8988T (cell line): Measurements from ENCODE around the gene ISM1.

Experiments
- DNase-seq: peaks from one replicate; pipeline ENCODE4 v3.0.0; 2011

Gene ISM1

DNA sequence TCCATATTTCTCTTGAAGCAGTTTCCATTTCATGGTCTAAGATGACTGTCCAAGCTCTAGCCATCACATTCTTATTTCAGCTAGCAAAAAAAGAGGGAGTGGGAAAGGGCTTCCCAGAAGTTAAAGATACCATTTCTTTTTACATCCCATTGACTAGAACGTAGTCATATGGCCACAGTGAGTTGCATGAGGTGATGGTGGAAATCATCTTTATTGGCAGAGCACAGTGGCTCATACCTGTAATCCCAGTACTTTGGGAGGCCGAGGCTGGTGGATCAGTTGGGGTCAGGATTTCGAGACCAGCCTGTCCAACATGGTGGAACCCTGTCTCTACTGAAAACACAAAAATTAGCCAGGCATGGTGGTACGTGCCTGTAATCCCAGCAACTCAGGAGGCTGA is 99.6 kb downstream of the ISM1 start:
- no peak for DNase-seq

DNA sequence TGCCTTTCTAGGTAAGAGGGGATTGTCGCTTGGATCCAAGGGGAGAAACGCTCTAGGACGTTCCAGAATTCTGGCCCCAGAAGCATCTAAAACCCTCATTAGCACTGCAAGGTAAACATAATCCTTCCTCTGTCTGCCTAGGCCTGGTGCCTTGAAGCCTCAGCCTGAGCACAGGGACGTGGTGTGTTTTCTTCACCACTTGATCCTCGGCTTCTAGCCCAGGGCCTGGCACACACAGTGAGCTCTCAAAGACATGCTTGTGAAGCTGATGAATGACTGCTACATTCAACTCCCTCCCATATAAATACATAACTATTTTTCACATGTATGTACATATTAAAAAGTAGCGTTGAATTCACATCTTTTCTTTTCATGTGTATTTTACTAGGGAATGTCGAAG is 100.3 kb downstream of the ISM1 start:
- DNase-seq: no peak

DNA sequence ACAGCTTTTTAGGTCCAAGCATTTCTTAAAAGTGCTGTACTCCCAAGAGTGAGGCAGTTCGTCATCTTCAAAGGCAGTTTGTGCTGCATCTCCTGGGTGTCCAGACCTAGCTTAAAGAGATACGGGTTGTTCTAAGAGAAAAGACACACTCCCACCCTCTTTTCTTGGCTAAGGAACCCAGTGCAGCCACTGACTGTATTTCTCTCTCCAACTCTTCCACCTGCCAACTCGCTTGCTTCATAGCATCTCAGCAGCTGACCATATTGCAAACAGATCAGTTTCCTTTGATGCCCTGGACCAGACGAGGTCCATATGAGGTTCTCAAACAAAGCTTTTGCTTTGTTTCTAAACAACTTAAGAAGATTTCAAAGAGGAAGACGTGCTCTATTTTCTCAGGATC is 101.1 kb downstream of the ISM1 start:
- no peak for DNase-seq

DNA sequence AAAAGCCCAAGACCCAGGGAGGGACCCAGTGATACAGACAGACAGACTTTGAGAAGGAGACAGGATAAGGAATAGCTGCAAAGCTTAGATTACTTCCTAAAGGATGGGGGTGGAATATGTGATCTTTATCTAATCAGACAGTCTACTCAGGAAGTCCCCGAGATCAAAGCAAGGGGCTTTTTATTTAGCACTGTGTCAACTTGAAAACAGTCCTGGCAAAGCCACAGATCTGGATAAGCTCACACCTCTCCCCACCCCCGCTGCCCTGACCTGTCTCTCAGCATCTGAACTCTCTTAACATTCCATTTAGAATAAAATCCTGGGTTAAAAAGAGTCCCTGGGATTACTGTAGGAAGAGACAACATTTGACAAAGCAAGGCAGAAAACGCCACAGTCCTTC is 101.5 kb downstream of the ISM1 start:
- no peak for DNase-seq

DNA sequence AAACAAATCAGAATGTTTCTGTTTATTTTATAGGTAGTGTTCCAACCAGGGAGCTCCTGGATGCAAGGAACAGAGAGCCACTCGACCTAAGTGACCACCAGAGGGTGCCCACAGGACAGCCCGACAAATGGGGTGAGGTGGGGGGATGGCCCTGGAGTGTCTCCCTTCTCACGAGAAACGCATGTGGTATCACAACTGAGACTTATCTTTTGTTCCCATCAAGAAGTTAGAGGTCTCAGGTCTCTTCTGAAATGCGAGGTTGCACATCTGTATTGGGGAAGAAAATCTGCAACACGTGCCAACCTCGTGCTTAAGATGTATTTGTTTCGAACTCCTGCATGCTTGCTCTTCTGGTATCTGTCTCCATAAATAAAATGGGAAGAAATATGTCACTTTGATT is 104.0 kb downstream of the ISM1 start:
- no peak for DNase-seq

DNA sequence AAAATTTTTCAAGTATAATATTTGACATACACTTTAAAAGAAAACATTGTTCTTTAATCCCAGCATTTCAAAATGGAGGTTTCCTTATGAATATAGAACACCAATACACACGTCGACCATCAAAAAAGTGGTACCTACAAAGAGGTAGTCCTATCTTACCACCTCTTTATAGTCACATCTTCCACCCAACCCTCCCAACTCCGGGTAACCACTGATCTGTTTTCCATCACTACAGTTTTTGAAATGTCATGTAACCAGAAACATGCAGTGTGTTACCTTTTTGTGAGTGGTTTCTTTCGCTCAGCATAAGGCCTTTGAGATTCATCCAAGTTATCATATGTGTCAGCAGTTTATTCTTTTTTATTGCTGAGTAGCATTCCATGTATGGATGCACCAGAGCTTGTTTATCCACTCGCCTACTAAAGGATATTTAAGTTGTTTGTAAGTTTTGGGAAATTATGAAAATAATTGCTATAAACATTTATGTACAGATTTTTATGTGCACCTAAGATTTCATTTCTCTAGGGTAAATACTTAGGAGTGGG is 104.8 kb downstream of the ISM1 start:
- DNase-seq: no peak

DNA sequence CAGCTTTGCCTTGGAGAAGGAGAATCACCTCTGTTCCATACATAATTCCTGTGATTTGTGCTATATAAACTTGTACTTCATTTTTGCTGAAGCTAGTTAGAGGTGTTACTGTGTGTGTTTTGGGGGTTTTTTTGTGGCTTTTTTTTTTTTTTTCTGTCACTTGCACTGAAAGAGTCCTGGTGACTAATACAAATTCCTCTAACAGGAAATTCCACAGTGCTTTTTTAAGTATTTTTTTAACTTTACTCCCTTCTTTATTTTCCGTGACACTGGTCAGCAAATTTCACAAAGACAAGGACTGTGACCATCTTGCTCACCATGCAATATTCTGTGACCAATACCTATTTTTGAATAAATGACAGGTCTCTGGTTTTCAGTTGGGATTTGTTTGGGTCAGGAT is 110.5 kb downstream of the ISM1 start:
- DNase-seq: no peak

DNA sequence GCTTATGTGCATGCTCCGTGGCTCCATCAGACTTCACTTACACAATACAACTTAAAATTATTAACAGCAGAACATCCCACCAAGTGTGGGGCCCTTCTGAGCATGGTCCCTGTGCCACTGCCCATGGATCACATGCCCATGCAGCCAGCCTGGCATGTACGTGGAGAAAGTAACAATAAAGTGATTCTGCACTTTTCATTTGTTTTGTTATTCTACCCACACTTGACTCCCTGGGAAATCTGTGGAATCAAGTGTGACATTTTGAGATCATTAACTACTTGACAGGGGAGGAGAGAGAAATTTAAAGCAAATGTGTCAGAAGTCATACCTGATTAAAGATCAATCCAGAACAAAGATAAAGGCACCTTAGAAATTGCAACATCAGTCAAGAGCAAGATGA is 112.0 kb downstream of the ISM1 start:
- no peak for DNase-seq

DNA sequence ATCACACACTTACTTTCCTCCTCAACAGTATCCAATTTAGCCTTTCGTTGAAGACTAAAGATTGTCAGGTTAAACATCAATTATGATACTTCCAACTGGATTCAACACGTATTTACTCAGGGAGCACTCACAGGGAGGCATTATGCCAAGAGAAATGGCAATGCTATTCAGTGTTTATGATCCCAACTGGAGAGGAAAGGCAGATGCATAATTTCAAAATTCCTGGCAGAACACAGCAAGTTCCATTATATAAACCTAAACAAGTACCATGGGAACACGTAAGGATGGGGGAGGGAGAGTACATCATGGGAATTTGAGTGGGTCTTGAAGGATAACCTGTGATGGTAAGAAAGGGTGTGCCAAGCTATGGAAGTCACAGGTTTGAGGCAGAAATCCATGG is 112.7 kb downstream of the ISM1 start:
- DNase-seq: no peak

DNA sequence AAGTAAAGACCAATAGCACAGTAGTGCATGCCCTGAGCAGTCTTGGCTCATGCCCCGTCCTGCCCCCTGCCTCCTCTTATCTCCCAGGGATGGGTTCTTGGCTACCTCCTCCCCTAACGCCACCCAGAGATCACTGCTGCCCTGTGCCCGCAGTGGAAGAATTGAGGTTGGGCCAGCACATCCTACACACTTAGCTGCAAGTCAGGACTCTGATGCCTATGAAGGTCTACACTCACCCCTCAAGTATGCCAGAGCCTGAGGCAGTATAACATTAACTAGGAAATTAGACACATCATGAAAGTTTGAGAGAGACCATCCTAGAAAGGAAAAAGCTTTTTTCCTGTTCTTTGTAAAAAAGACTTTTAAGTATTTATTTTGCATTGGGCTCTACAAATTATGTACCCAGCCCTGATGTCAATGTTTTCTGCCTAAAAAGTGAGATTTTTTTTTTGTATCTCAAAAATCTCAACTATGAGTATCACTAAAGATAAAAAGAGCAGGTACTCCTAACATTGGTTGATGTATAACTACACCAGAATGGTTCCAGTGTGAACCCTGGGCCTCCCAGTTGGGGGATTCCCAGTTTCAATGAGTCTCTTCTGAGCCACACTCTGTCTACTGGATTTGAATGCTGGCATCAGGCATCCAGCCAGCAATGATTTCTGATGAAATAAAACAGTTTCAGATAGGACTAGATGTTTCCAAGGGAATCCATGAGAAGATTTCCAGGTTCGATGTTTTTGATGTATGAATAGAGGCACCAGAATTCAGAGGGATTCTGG is 115.4 kb downstream of the ISM1 start:
- no peak for DNase-seq

DNA sequence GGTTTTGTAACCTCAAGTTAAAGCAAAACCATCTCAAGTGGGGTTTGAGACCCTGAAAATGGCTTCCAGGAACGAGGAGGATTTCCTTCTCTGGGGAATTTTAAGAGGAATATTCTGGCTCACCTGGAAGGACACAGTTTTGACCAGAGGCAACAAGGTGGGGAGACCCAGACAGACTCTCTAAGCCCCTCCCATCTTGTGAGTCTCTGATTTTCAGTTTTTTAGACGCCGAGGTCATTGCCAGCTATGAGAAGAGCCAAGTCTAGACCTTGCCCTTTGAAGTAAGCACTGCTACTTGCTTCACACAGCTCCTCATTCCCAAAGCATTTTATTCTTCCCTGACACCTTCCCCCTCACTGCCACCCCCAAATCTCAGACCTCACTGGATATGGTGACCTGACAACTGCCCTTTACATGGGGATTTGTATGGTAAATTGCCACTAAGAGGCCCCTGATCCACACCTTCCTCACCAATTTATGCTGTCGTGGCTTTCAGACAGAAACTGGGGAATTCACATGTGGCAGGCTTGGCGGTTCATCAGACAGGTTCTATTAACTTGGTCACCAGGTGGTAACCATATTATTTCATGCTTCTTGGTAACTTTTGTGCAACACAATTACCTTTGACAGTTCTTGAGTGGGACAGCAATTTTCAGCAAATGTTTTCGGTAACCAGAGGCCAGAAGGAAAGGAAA is 116.2 kb downstream of the ISM1 start:
- no peak for DNase-seq

DNA sequence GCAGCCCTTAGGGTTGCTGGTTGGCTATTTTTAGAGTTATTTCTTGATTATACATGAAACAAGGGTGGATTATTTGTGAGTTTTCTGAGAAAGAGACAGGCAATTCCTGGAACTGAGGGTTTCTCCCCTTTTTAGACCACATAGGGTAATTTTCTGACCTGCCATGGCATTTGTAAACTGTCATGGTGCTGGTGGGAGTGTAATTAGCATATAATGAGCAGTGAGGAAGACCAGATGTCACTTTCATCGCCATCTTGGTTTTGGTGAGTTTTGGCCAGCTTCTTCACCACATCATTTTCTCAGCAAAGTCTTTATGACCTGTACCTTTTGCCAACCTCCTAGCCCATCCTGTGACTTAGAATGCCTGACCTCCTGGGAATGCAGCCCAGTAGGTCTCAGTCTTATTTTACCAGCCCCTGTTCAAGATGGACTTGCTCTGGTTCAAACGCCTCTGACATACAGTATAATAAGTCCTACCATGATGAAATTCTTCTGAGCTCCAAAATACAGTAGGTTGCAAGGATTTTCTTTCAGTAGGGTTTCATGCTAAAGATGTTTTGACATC is 117.1 kb downstream of the ISM1 start:
- DNase-seq: no peak

DNA sequence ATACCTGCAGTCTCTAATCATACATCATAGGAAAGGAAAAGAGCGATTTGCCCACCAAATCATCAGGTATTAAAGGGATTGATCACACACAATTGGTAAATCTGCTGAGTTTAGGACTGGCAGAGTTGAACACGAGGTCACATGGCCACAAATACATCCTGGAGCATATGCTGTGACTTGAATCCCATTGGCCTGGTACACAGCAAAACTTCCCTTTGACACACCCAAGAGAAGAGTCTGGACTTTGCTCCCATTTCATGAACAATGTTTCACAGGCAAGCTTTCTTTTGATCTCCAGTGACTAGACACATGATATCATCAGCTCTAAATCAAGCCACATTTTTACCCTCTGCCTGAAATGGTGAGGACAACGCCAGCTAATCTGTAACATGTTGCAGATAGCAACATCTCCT is 117.9 kb downstream of the ISM1 start:
- no peak for DNase-seq

DNA sequence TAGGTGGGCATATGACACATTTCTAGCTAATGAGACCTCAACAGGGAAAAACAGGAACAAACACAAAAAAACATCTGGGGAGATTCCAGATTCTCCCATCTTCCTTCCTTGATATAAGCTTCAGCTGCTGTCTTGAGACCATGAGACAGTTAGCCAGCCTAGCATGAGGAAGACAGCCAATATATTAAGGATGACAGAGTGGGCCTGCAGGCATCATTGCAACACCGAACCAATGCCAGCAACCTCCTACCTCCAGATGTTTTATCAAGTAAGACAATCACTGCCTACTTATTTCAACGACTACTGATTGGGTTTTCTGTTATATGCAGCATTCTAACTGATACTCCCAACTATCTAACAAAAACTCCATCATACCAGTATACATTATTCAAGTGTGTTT is 119.0 kb downstream of the ISM1 start:
- no peak for DNase-seq

DNA sequence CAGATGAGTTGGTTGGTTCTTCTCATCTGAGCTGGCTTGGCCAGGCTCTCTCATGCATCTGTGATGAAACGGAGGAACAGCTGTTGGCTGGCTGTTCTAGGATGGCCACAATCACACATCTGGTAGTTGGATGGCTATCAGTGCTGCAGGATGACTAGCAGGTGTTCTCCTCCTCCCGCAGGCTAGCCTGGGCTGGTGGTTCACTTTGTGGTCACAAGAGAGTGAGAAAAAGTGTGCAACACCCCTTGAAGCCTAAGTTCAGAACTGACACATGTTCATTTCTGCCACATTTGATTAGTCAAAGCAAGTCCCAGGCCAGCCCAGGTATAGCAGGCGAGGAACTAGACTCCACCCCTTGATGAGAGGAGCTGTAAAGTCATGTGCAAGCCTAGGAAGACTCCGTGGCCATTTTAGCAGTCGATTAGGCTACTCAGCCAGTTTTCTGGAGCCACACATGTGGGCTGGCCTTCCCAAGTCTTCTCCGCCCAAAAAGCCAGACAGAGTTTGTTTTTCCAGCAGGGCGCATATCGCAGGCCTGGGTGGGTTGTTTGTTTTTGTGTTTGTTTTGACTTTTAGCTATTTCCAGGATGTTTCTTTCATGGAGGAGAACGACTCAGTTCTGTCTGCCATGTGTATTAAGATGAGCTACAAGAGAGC is 120.8 kb downstream of the ISM1 start:
- DNase-seq: no peak

DNA sequence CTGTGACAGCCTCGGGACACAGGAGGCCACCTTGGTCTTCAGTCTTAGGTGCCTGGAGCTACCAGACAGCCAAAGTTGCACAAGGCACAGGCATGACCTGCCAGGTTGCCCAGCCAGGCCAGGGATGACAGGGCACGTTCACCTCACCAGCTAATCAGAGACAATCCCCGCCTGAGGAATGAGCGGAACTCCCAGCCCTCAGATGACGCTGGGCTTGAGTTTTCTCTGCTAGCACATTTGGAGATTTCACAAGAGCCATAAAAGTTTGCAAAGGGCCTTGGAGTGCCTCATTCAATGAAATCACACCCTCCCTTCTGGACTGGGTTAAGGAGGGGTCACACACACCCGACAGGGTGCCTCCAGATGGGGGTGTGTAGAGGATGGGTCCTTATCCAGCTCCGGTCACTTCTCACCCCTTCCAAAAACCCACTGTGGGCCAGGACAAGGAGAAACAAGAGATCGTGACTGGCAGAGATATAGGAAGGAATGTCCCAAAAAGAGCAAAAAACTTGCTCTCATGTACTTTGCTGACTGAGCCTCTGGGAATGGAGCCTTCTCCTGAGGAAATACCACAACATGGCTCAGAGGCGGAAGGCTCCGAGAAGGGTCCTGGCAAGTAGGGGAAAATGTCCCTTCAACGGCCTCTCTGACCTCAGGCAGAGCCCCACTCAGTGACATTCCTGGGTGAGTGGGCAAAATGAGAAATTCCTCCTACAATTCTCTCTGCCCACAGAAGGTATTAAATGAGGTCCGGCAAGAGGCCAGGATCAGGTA is 121.6 kb downstream of the ISM1 start:
- DNase-seq: no peak

DNA sequence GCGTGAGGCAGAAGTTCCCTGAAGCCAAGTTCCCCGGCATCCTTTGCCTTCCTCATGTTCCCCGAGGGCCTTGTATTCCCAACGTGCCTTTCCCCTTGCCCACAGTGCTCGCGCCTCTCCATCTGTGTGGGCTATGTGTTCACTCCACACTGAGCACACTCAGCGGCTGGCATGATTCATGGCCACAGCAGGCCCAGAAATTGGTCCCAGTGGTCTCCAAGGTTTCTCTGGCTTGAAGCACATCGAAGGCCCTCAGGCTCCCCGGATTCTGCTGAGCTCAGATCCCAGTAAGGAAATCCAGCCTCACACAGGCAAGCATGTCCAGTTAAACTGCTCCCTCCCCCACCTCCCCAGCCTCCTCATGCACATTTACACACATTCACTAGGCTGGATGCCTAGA is 123.6 kb downstream of the ISM1 start:
- DNase-seq: no peak

DNA sequence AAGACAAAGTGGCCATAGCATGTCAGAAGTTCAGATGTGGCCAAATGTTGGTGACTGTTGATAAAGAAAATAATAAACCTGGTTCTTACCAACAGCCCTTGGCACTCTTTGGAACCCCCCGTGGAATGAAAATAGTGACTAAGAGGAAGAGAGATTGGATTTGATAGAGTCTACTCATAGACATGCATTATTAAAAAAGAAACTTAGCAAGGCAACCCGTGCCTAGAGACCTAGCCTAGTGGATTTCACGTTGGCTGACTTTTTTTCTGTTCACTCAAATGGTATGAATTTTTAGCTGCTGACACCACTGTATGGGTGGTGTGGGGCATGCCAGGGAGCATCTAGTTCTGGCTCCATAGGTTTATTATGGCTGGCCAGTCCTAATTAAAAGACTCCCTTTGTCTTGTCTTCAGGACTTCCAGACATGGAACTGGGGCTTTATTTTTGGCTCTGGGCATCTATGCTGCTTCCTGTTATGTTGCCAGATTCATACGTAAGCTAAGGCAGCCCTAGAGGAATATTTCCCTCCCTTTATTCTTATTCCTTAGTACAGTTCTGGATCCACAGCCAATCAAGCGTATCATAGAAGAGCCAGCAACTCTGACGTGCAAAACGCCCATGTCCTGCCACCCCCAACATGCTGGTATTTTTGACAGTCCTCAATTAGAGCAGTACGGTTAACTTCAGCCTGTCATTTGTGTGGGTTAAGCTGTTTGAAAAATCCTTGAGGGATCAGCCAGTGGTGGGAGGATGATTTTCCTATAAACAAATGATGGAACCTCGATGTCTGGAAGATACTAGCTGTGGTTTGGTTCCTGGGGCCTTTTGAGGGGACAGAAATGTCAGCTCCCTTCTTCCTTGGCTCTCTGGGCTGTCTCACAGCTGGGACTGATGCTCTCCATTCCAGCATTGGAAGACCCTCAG is 127.5 kb downstream of the ISM1 start:
- DNase-seq: no peak

DNA sequence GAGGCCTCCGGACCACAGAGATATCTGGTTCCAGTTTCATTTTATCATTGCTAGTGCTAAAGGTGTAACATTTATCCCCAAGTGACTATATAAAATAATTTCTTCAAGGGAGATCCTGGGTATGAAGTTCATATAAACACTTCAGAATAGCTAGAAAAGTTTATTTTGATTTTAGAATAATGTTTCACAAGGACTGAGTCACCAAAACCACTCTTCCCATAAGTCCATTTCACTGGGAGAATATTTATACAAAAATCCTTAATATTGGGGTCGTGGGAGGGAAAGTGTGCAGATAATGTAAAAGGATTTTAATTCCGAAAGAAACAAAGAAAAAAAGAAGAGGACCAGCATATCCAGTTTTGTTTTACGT is 128.1 kb downstream of the ISM1 start:
- no peak for DNase-seq
